Effector memory CD8-positive, alpha-beta T cell (primary cell): ENCODE results near the gene EMC7.

Source experiments
- ATAC-seq: fragments of 150-1000 bp; cut with Tn5 transposase; replicated peaks from 2 replicates; pipeline ENCODE4 v1.10.0; 2021; ENCODE audit warnings: mild to moderate bottlenecking, moderate library complexity
- DNase-seq, 3 experiments: peaks; one replicate each; pipeline ENCODE4 v3.0.0; 2021
- H3K27ac Mint-ChIP-seq, 2 donors: one replicate each; pipeline ENCODE4 v1.8.0; 2022; ENCODE audit warnings: mild to moderate bottlenecking in 2 of 2, mixed read lengths in 2 of 2, moderate library complexity in 2 of 2
- H3K27me3 Mint-ChIP-seq, 2 donors: one replicate each; pipeline ENCODE4 v1.8.0; 2022; ENCODE audit warnings: mixed read lengths in 2 of 2
- H3K36me3 Mint-ChIP-seq: one replicate; pipeline ENCODE4 v1.8.0; 2022; ENCODE audit warnings: mild to moderate bottlenecking, moderate library complexity, mixed read lengths; ENCODE audit not compliant: insufficient read depth
- H3K4me1 Mint-ChIP-seq, 2 donors: one replicate each; pipeline ENCODE4 v1.8.0; 2022; ENCODE audit warnings: low read depth in 2 of 2, mixed read lengths in 2 of 2
- H3K4me3 Mint-ChIP-seq, 2 donors: one replicate each; pipeline ENCODE4 v1.8.0; 2022; ENCODE audit warnings: mild to moderate bottlenecking in 2 of 2, mixed read lengths in 2 of 2, moderate library complexity in 2 of 2
- H3K9me3 Mint-ChIP-seq, 2 donors: one replicate each; pipeline ENCODE4 v1.8.0; 2022; ENCODE audit warnings: mixed read lengths in 2 of 2

Gene EMC7

GRCh38 chr15:34043391-34043790, 58.3 kb downstream of the EMC7 start:
- Mint-ChIP-seq H3K36me3 (no peaks in the 10 kb centered on the region), H3K27ac (no peak overlapping the region), H3K4me3 (no peak overlapping the region), H3K4me1 (peaks cover 3 to 10% of the 10 kb centered on the region in 2 donors), H3K27me3 (no peaks in the 10 kb centered on the region), H3K9me3 (no peaks in the 10 kb centered on the region)
- no peak for ATAC-seq
- DNase-seq: no peak

- no peaks in the 10 kb centered on the region for H3K27me3 Mint-ChIP-seq
- no peaks in the 10 kb centered on the region for H3K9me3 Mint-ChIP-seq
- H3K36me3 Mint-ChIP-seq: peaks cover 3% of the 10 kb centered on the region
- H3K4me3 Mint-ChIP-seq: peak overlapping the region; percentile 79 to 83
- ATAC-seq: no peak
- H3K27ac Mint-ChIP-seq: peak overlapping the region in 1 of 2 donors; percentile 70
- peaks cover 7 to 16% of the 10 kb centered on the region in 2 donors for H3K4me1 Mint-ChIP-seq
- no peak for DNase-seq
These were observed 61.9 kb downstream of the EMC7 start for GRCh38 chr15:34039790-34040113.

GRCh38 chr15:34038871-34039789, 62.5 kb downstream of the EMC7 start, which contains the start of gene AVEN:
AVEN (minus strand) TSS chr15:34039204; CDS start chr15:34039046, 158 bp downstream.
- DNase-seq (peak; percentile 45 to 47 (median 47)), ATAC-seq (peak; percentile 69)
- H3K9me3 Mint-ChIP-seq: no peaks in the 10 kb centered on the region
- H3K27ac Mint-ChIP-seq: peak within 1 kb of the TSS; percentile 88 to 90
- peaks cover 3% of the 10 kb centered on the region for H3K36me3 Mint-ChIP-seq
- H3K27me3 Mint-ChIP-seq: no peaks in the 10 kb centered on the region
- H3K4me1 Mint-ChIP-seq: peaks cover 7 to 16% of the 10 kb centered on the region in 2 donors
- peak within 1 kb of the TSS; percentile 83 to 86 for H3K4me3 Mint-ChIP-seq

- ATAC-seq (peak; percentile 88), DNase-seq (peak; percentile 61 to 66 (median 62))
- H3K27me3 Mint-ChIP-seq: no peaks in the 10 kb centered on the region
- H3K4me1 Mint-ChIP-seq: peaks cover 7 to 16% of the 10 kb centered on the region in 2 donors
- H3K4me3 Mint-ChIP-seq: peak overlapping the region; percentile 83 to 86
- H3K27ac Mint-ChIP-seq: peak overlapping the region; percentile 88 to 90
- H3K9me3 Mint-ChIP-seq: no peaks in the 10 kb centered on the region
- peaks cover 3% of the 10 kb centered on the region for H3K36me3 Mint-ChIP-seq
These were observed 63.4 kb downstream of the EMC7 start for GRCh38 chr15:34038023-34038870.
